22Rv1 (cell line): Measurements from ENCODE around the gene YPEL5.

Source experiments
- CTCF ChIP-seq: fragments of 450-650 bp; IDR thresholded peaks from 2 replicates; pipeline ENCODE4 v1.5.1; 2017; ENCODE audit warnings: mild to moderate bottlenecking
- ZFX ChIP-seq: fragments of 450-650 bp; IDR thresholded peaks from 2 replicates; pipeline ENCODE4 v1.6.1; 2017; ENCODE audit warnings: antibody characterized with exemption, borderline replicate concordance

DNA sequence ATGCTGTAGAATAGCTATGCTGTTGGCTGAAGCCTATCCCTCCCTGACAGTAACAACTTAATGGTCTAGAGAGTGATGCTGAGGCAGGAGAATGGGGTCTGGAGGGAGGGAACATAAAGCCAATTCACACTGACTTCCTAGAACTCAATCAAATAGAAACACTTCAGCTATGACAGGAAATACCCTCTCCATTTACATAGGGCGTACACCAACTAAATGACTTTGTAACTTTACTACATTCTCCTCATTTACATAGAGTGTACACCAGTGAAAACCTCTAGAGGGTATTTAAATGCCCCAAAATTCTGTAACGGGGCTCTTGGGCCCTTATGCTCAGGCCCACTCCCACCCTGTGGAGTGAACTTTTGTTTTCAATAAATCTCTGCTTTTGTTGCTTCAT, 41.5 kb downstream of the YPEL5 start:
- no peak for TF ChIP-seq ZFX
- TF ChIP-seq CTCF = no peak
